ENCODE results near the gene C3orf18.

Gene C3orf18

GRCh38 chr3:50551054-50551659 is 16.4 kb downstream of the C3orf18 start:
- no peak for DNase-seq (ENCODE audit: low read depth)

- DNase-seq (ENCODE audit: low read depth), result peak; percentile 56
Measured at GRCh38 chr3:50550079-50550736, 17.3 kb downstream of the C3orf18 start.

- DNase-seq (ENCODE audit: low read depth), result no peak
Measured at GRCh38 chr3:50549226-50549625, 18.3 kb downstream of the C3orf18 start.

GRCh38 chr3:50545781-50546180 is 21.8 kb downstream of the C3orf18 start:
- DNase-seq (ENCODE audit: low read depth), result no peak

GRCh38 chr3:50542177-50543034 is 25.1 kb downstream of the C3orf18 start:
- peak; percentile 37 for DNase-seq (ENCODE audit: low read depth)

- no peak for DNase-seq (ENCODE audit: low read depth)
Measured at GRCh38 chr3:50539356-50540286, 27.9 kb downstream of the C3orf18 start.

GRCh38 chr3:50537421-50538129 is 30.0 kb downstream of the C3orf18 start:
- no peak for DNase-seq (ENCODE audit: low read depth)

- no peak for DNase-seq (ENCODE audit: low read depth)
Measured at GRCh38 chr3:50536471-50537180, 30.9 kb downstream of the C3orf18 start.

- no peak for DNase-seq (ENCODE audit: low read depth)
Measured at GRCh38 chr3:50534681-50535330, 32.7 kb downstream of the C3orf18 start.

GRCh38 chr3:50533807-50534461 is 33.6 kb downstream of the C3orf18 start:
- no peak for DNase-seq (ENCODE audit: low read depth)

GRCh38 chr3:50533316-50533715 is 34.2 kb downstream of the C3orf18 start:
- DNase-seq (ENCODE audit: low read depth), result no peak

- DNase-seq (ENCODE audit: low read depth), result no peak
Measured at GRCh38 chr3:50532062-50532705, 35.4 kb downstream of the C3orf18 start.

- no peak for DNase-seq (ENCODE audit: low read depth)
Measured at GRCh38 chr3:50531201-50531600, 36.3 kb downstream of the C3orf18 start.

GRCh38 chr3:50530001-50530970 is 37.3 kb downstream of the C3orf18 start:
- no peak for DNase-seq (ENCODE audit: low read depth)

GRCh38 chr3:50525987-50526386 is 41.6 kb downstream of the C3orf18 start:
- DNase-seq (ENCODE audit: low read depth), result peak; percentile 42

GRCh38 chr3:50525191-50525910 is 42.2 kb downstream of the C3orf18 start:
- DNase-seq (ENCODE audit: low read depth), result no peak

- no peak for DNase-seq (ENCODE audit: low read depth)
Measured at GRCh38 chr3:50524746-50525145, 42.8 kb downstream of the C3orf18 start.
